RWPE2 (cell line): ENCODE results near the gene PSTPIP2.
"Not testable (repeated sequence)": the region's sequence is repeated elsewhere in the genome, so short reads cannot be mapped to it uniquely, and the experiment has no call there.

Experiments used
- ATAC-seq: fragments of 200-7000 bp; cut with Tn5 transposase; 3 replicates; pipeline ENCODE4 v1.9.1; 2021; ENCODE audit warnings: low read depth
- DNase-seq: peaks from one replicate; pipeline ENCODE4 v3.0.0-alpha.2; 2020; ENCODE audit warnings: low spot score
- H3K27ac ChIP-seq: fragments of 450-650 bp; 2 replicates; pipeline ENCODE4 v1.5.1; 2017; ENCODE audit warnings: mild to moderate bottlenecking; ENCODE audit not compliant: poor library complexity, severe bottlenecking
- H3K27me3 ChIP-seq: fragments of 250-450 bp; sonication (Bioruptor Pico); 2 replicates; pipeline ENCODE4 v1.5.1; 2021; ENCODE audit warnings: mild to moderate bottlenecking, moderate library complexity; ENCODE audit not compliant: insufficient read depth, poor library complexity, severe bottlenecking
- H3K36me3 ChIP-seq: fragments of 250-450 bp; sonication (Bioruptor Pico); 2 replicates; pipeline ENCODE4 v1.5.1; 2020; ENCODE audit warnings: low read depth, mild to moderate bottlenecking, moderate library complexity
- H3K4me1 ChIP-seq: fragments of 250-450 bp; sonication (Bioruptor Pico); 2 replicates; pipeline ENCODE4 v1.5.1; 2021; ENCODE audit warnings: mild to moderate bottlenecking, moderate library complexity; ENCODE audit not compliant: insufficient read depth, poor library complexity, severe bottlenecking
- H3K4me3 ChIP-seq: fragments of 250-450 bp; sonication (Bioruptor Pico); 2 replicates; pipeline ENCODE4 v1.5.1; 2021; ENCODE audit warnings: mild to moderate bottlenecking, moderate library complexity; ENCODE audit not compliant: severe bottlenecking
- H3K9me3 ChIP-seq: fragments of 250-450 bp; sonication (Bioruptor Pico); 2 replicates; pipeline ENCODE4 v1.5.1; 2021; ENCODE audit warnings: mild to moderate bottlenecking, moderate library complexity; ENCODE audit not compliant: severe bottlenecking
- TF ChIP-seq, protein P1 (sequence below): fragments of 450-650 bp; IDR thresholded peaks from one replicate; pipeline ENCODE4 v1.5.1; 2017; ENCODE audit warnings: mild to moderate bottlenecking, moderate library complexity; ENCODE audit not compliant: poor library complexity, severe bottlenecking

PSTPIP2 gene

DNA sequence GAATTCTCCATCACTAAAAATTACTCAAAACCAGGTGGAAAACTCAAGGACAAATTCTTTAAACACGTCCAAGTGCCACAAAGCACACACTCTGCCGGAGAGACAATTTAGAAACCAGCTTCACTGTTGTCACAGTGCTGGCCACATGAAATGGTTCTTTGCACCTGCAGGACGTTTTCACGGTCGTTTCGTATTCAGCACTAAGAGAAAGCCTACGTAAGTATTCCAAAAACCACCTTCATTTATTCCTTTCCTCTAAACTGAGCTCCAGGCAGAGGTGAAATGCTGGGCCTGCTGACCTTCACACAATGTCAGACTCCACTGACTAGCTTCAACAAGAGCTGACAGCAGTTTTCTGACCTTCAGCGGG lies 25.4 kb upstream of the PSTPIP2 start:
- H3K36me3 ChIP-seq: peaks cover 43% of the 10 kb centered on the region
- peak overlapping the region; percentile 70 for H3K27ac ChIP-seq
- TF ChIP-seq, protein P1, sequence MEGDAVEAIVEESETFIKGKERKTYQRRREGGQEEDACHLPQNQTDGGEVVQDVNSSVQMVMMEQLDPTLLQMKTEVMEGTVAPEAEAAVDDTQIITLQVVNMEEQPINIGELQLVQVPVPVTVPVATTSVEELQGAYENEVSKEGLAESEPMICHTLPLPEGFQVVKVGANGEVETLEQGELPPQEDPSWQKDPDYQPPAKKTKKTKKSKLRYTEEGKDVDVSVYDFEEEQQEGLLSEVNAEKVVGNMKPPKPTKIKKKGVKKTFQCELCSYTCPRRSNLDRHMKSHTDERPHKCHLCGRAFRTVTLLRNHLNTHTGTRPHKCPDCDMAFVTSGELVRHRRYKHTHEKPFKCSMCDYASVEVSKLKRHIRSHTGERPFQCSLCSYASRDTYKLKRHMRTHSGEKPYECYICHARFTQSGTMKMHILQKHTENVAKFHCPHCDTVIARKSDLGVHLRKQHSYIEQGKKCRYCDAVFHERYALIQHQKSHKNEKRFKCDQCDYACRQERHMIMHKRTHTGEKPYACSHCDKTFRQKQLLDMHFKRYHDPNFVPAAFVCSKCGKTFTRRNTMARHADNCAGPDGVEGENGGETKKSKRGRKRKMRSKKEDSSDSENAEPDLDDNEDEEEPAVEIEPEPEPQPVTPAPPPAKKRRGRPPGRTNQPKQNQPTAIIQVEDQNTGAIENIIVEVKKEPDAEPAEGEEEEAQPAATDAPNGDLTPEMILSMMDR: no peak
- no peaks in the 10 kb centered on the region for H3K27me3 ChIP-seq
- H3K4me3 ChIP-seq: peak overlapping the region; percentile 92
- DNase-seq: no peak
- H3K9me3 ChIP-seq: no peaks in the 10 kb centered on the region
- no peak; the same call in 2 of the 3 replicates for ATAC-seq
- peaks cover 12% of the 10 kb centered on the region for H3K4me1 ChIP-seq

DNA sequence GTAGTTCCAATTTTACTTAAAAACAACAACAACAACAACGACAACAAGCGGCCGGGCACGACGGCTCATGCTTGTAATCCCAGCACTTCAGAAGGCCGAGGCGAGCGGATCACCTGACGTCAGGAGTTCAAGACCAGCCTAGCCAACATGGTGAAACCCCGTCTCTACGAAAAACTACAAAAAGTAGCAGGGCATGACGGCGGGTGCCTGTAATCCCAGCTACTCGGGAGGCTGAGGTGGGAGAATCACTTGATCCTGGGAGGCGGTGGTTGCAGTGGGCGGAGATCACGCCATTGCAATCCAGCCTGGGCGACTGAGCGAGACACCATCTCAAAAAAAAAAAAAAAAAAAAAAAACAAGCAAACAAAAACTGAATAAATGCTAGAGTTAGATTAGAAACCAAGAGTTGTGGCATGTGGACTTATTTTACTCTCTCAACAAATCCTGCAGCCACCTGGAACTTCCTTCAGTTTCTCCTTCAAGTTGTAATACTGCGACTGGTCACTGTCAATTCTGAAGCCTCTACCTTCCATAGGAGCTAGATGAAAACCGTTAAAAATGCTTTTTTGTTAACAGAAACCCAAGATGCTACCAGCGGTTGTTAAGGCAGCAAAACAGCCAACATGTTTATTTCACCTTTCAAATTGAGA lies 24.7 kb upstream of the PSTPIP2 start:
- peaks cover 12% of the 10 kb centered on the region for H3K4me1 ChIP-seq

DNA sequence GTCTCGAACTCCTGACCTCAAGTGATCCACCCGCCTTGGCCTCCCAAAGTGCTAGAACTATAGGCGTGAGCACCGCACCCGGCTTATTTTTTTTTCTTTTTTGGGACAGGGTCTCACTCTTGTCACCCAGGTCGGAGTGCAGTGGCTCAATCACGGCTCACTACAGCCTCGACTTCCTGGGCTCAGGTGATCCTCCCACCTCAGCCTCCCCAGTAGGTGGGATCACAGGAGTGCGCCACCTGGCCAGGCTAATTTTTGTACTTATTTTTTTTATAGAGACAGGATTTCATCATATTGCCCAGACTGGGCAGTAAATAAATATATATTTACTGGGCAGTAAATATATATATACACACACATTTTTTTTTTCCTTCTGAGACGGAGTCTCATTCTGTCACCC lies 23.5 kb upstream of the PSTPIP2 start:
- TF ChIP-seq, protein P1: no peak
- no peaks in the 10 kb centered on the region for H3K27me3 ChIP-seq
- H3K4me1 ChIP-seq: peaks cover 12% of the 10 kb centered on the region
- H3K4me3 ChIP-seq: no peak overlapping the region
- peaks cover 62% of the 10 kb centered on the region for H3K36me3 ChIP-seq
- H3K9me3 ChIP-seq: no peaks in the 10 kb centered on the region
- no peak for DNase-seq
- H3K27ac ChIP-seq: no peak overlapping the region
- ATAC-seq: no peak

More for the DNA sequence above, 24.7 kb upstream of the PSTPIP2 start:
- DNase-seq (no peak), ATAC-seq (no peak)
- H3K27me3 ChIP-seq: no peaks in the 10 kb centered on the region
- H3K9me3 ChIP-seq: no peaks in the 10 kb centered on the region
- H3K36me3 ChIP-seq: peaks cover 49% of the 10 kb centered on the region
- H3K4me3 ChIP-seq: peak overlapping the region; percentile 92
- peak overlapping the region; percentile 70 for H3K27ac ChIP-seq
- TF ChIP-seq, protein P1: no peak

DNA sequence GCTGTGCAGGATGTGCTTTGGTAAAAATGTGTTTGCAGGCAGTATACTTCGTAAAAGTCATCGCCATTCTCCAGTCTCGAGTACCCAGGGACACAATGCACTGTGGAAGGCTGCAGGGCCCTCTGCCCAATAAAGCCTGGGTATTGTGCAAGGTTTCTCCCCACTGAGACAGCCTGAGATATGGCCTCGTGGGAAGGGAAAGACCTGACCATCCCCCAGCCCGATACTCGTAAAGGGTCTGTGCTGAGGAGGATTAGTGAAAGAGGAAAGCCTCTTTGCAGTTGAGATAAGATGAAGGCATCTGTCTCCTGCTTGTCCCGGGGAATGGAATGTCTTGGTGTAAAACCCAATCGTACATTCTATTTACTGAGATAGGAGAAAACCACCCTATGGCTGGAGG lies 16.4 kb upstream of the PSTPIP2 start:
- peaks cover 100% of the 10 kb centered on the region for H3K36me3 ChIP-seq

DNA sequence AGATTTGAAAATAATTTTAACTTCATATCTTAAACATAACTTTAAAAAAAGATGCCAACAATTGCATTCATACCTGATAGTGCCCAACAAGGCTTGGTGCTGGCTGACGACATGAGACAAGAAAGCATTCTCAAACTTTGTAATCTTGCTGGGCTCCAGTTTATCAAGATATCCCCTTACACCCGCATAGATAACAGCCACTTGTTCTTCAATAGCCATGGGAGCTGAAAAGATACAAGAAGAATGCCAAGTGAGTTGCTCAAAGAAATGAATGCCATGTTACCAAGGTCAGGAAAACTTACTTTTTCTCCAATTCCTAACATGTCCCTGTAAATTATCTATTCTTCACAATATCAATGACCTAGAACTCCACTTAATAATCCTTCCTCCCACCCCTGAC lies 12.4 kb upstream of the PSTPIP2 start:
- TF ChIP-seq, protein P1: no peak
- Histone ChIP-seq H3K4me3 (no peak overlapping the region), H3K36me3 (peaks cover 94% of the 10 kb centered on the region), H3K27ac (no peak overlapping the region), H3K27me3 (no peaks in the 10 kb centered on the region), H3K4me1 (no peaks in the 10 kb centered on the region), H3K9me3 (no peaks in the 10 kb centered on the region)
- ATAC-seq (no peak), DNase-seq (no peak)

More for the DNA sequence above, 16.4 kb upstream of the PSTPIP2 start:
- ATAC-seq, H3K4me1 ChIP-seq, H3K27ac ChIP-seq, H3K27me3 ChIP-seq, H3K9me3 ChIP-seq, H3K4me3 ChIP-seq, DNase-seq: not testable (repeated sequence)
